Thoracic aorta (tissue), 2 donors: Measurements from ENCODE around the gene LHPP. TPM values are rescaled to one million over a fixed set of nuclear protein-coding genes. Genes with fewer than 3 reads are reported as not detected.

Experiments used
- ATAC-seq: fragments of 150-250 bp; one replicate; pipeline ENCODE4 v1.8.0; 2017; ENCODE audit warnings: low read depth; ENCODE audit not compliant: insufficient number of reproducible peaks, low FRiP score
- DNase-seq: peaks from one replicate; pipeline ENCODE4 v3.0.0-alpha.2; 2020; ENCODE audit warnings: low spot score
- H3K27ac ChIP-seq, 2 donors: fragments of 200-600 bp; sonication (generic); 1 replicate in 1 of 2; 2 replicates in 1 of 2; pipeline ENCODE4 v1.5.1; 2016; ENCODE audit warnings: mild to moderate bottlenecking in 2 of 2, moderate library complexity in 2 of 2
- H3K27me3 ChIP-seq: fragments of 200-600 bp; sonication (generic); replicated peaks from 2 replicates; pipeline ENCODE4 v1.6.0; 2016; ENCODE audit warnings: mild to moderate bottlenecking; ENCODE audit not compliant: insufficient read depth
- H3K36me3 ChIP-seq: fragments of 200-600 bp; sonication (generic); one replicate; pipeline ENCODE4 v1.5.1; 2016
- H3K4me1 ChIP-seq, 2 donors: fragments of 200-600 bp; sonication (generic); 1 replicate in 1 of 2; 2 replicates in 1 of 2; pipeline versions ENCODE4 v1.5.1 to v1.6.0; 2016; ENCODE audit warnings: low read depth in 2 of 2, mild to moderate bottlenecking in 1 of 2; ENCODE audit not compliant: control insufficient read depth in 1 of 2
- H3K4me3 ChIP-seq: fragments of 200-600 bp; sonication (generic); 2 replicates; pipeline ENCODE4 v1.5.1; 2016; ENCODE audit warnings: mild to moderate bottlenecking
- H3K9me3 ChIP-seq: fragments of 200-600 bp; sonication (generic); 2 replicates; pipeline ENCODE4 v1.5.1; 2016
- CTCF ChIP-seq: fragments of 200-600 bp; sonication (generic); IDR thresholded peaks from one replicate; pipeline ENCODE4 v1.5.1; 2019; ENCODE audit warnings: antibody characterized with exemption
- total RNA-seq, 2 donors: library from RNA; depleted of rRNA; stranded (reverse); fragments of >200 nt; gene quantifications; one replicate each; pipeline versions ENCODE4 v1.1.0 to v1.2.3, GENCODE V29; 2016

Gene LHPP
- total RNA-seq, 2 donors from 2014 or later = 7.2 to 24.1 TPM

DNA sequence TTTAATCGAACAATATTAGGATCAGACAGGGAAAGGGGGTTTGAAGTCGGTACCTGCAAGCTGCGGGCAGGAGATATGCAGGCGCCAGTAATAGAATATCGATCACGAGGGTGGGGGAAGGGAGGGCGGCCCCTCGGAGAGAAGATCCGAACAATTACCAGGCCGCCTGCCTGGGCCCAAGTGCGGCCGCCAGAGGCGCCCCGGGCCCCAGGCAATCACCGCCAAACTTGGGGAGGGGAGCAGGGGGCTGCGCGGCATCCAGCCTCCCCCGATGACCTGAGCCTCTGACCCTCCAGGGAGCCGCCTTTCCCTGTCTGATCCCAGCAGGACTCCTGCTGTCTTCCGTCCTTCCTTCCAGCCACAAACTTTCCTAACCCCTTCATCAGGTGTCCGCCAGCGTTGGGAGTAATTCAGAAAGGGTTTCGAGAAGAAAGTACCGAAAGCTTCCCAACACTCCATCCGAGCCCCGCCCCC is 12.9 kb upstream of the LHPP start:
- Histone ChIP-seq H3K4me1 (peaks cover 14 to 33% of the 10 kb centered on the region in 2 donors), H3K9me3 (no peaks in the 10 kb centered on the region), H3K27ac (no peak overlapping the region), H3K27me3 (peaks cover 7% of the 10 kb centered on the region), H3K4me3 (no peak overlapping the region), H3K36me3 (no peaks in the 10 kb centered on the region)
- ATAC-seq (no peak), DNase-seq (no peak)
- TF ChIP-seq CTCF = no peak

DNA sequence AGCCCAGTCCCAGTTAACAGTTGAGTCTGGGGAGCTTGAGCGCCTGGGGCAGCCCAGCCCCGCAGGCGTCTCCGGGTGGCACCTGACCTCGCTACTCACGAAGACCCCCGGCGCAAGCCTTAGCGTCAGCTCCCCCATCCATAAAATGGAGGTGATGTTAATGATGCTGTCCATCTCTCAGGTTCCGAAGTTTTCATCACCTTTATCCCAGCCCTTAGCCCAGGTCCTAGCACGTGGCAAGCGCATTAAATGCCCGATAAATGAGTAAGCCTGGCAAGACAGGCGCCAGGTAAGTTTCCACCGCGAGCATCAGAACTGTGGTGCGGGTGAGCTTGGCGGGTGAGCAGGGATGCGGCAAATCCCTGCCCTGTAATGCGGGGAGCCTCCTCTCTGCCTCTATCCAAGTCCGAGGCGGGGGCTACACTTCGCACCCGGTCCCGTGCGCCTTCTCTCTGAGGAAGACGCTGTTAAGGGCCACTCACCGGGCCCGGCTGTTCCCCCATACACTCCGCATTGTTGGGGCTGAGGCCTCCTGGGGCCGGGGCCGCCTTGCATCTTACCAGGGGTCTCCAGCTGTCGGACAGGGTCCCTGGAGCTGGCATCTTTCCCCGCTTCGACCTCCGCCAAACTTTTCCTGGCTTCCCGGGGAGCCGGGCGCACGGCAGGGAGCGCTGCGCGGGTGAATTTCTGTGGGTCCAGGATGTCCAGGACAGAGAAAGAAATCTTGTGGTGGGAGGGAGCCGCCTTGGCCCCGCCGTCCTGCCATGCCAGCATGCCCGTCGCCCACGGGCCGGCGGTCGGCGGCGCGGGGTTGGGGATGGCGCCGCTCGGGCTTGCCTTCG is 12.2 kb upstream of the LHPP start:
- H3K36me3 ChIP-seq = no peaks in the 10 kb centered on the region
- H3K27me3 ChIP-seq = peaks cover 7% of the 10 kb centered on the region
- no peak overlapping the region for H3K27ac ChIP-seq
- DNase-seq (no peak), ATAC-seq (no peak)
- no peaks in the 10 kb centered on the region for H3K9me3 ChIP-seq
- H3K4me3 ChIP-seq = peak overlapping the region; percentile 7
- H3K4me1 ChIP-seq = peaks cover 14 to 33% of the 10 kb centered on the region in 2 donors
- no peak for TF ChIP-seq CTCF

DNA sequence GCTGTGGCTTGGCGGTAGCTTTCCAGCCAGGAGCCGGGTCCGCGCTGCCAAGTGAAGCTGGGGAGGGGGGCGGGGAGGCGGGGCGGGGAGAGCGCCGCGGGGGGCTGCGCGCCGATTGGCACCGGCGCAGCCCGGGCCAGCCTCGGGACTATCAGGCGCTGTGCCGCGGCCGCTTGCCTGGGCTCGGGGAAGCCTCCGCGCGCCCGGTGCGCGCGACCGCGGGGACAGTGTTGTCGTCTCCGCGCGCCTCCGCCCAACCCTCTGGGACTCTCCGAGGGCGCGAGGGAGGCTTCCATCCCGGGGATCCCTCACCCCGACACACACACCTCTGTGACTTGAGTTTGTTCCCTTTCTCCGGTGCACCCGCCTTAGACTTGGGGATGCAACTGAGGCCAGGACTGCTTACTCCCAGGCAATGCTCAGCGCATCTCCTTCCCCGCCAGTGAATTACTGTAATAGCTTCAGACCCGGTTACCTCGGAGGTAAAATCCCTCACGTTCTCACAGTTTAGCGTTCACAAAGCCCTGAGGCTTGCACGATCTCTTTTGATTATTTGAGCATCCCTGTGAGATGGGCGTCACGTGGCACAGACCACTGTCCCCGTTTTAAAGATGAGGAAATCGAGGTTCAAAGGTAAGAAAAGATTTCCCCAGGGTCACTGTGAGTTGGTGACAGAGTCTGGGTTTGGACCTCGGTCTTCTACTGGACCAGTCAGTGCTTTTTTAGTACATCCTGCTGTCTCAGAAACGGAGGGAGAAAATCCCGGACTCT is 11.4 kb upstream of the LHPP start, which contains the start of gene NKX1-2:
TSS of gene NKX1-2 (minus strand) at position 24 of the 771 bp plus-strand sequence. CDS start 92 bp downstream, outside the sequence.
- TF ChIP-seq CTCF = no peak
- peaks cover 7% of the 10 kb centered on the region for H3K27me3 ChIP-seq
- no peak within 1 kb of the TSS for H3K27ac ChIP-seq
- no peak for ATAC-seq
- no peaks in the 10 kb centered on the region for H3K9me3 ChIP-seq
- no peaks in the 10 kb centered on the region for H3K36me3 ChIP-seq
- peaks cover 14 to 33% of the 10 kb centered on the region in 2 donors for H3K4me1 ChIP-seq
- peak within 1 kb of the TSS; percentile 7 for H3K4me3 ChIP-seq
- no peak for DNase-seq

DNA sequence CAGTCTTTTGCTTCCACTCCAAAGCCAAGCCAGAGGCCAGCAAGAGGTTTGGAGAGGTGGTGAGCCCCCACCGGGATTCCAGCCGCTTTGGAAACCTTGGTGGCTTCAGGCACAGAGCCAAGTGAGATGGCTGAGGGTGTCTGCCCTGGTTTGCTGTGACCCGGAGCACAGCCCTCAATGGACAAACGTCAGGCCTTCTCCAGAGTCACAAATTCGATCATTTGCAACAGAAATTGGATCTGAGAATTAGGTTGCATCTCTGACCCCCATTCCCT is 10.9 kb upstream of the LHPP start:
- no peaks in the 10 kb centered on the region for H3K9me3 ChIP-seq
- ATAC-seq (no peak), DNase-seq (no peak)
- H3K36me3 ChIP-seq = no peaks in the 10 kb centered on the region
- peaks cover 14 to 33% of the 10 kb centered on the region in 2 donors for H3K4me1 ChIP-seq
- no peak overlapping the region for H3K27ac ChIP-seq
- no peak for TF ChIP-seq CTCF
- H3K27me3 ChIP-seq = peaks cover 7% of the 10 kb centered on the region
- H3K4me3 ChIP-seq = no peak overlapping the region

DNA sequence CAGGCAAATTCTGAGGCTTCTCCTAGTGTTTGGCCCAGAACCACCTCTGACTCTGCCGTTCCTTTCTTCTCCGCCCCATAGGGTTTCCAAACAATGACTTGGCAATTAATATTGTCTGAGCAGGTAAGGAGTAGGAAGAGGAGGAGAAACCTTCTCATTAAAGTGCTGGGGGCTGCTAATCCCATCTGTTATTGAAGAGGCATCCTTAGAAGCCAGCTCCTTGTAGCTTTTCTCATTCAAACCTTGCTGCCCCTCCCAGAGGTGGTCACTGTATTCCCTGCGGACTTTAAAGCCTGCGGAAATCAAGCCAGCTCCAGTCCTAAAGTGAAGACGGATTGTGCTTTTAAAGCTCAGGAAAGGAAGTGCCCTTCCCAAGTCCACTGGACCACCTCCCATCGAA is 10.3 kb upstream of the LHPP start:
- H3K4me1 ChIP-seq = peaks cover 14 to 33% of the 10 kb centered on the region in 2 donors
- H3K27me3 ChIP-seq = peaks cover 7% of the 10 kb centered on the region
- no peaks in the 10 kb centered on the region for H3K36me3 ChIP-seq
- H3K9me3 ChIP-seq = no peaks in the 10 kb centered on the region
- no peak overlapping the region for H3K4me3 ChIP-seq
- no peak for TF ChIP-seq CTCF
- no peak for ATAC-seq
- H3K27ac ChIP-seq = no peak overlapping the region
- no peak for DNase-seq
